Colonic mucosa (tissue), 4 donors: ENCODE results near the gene ZNF652. TPM values are rescaled to one million over a fixed set of nuclear protein-coding genes. Genes with fewer than 3 reads are reported as not detected.
A peak's percentile ranks its signal among the peaks of the same experiment; 100 is the strongest.

ENCODE experiments used
- DNase-seq: peaks from one replicate; pipeline ENCODE4 v3.0.0-alpha.2; 2020
- H3K27ac ChIP-seq: fragments of 200-600 bp; one replicate; pipeline ENCODE4 v1.8.0; 2021
- H3K27me3 ChIP-seq: fragments of 200-600 bp; one replicate; pipeline ENCODE4 v1.8.0; 2021
- H3K36me3 ChIP-seq: fragments of 200-600 bp; one replicate; pipeline ENCODE4 v1.8.0; 2021
- H3K4me1 ChIP-seq: fragments of 200-600 bp; one replicate; pipeline ENCODE4 v1.8.0; 2021; ENCODE audit warnings: mild to moderate bottlenecking
- H3K4me3 ChIP-seq: fragments of 200-600 bp; one replicate; pipeline ENCODE4 v1.8.0; 2021
- H3K9ac ChIP-seq, 2 donors: one replicate each; pipeline ENCODE4 v1.7.0; 2013; ENCODE audit warnings: control low read depth in 2 of 2, low read depth in 2 of 2, low read length in 2 of 2
- H3K9me3 ChIP-seq: fragments of 200-600 bp; one replicate; pipeline ENCODE4 v1.8.0; 2021
- CTCF ChIP-seq: fragments of 200-600 bp; IDR thresholded peaks from one replicate; pipeline ENCODE4 v1.8.0; 2022; ENCODE audit warnings: antibody characterized with exemption, mild to moderate bottlenecking
- intact Hi-C: fragments of 100-400 bp; cut with DNase I; formaldehyde crosslinking; loops from one replicate; pipeline ENCODE4 v1.14.1; 2022
- total RNA-seq, 2 donors: library from RNA; stranded (reverse); fragmentation: NEBNext Ultra II Directional in 1 of 2; extraction: Animal tissue kit (Norgen Biotek cat#: 25700) in 1 of 2; gene quantifications; one replicate each; pipeline ENCODE4 v1.2.1, GENCODE V29; 2021
- donor health status: healthy.
- donor health status: DM: no; HTN: no; CAD: no.
- donor health status: DM: no; HTN: no; CAD: no.

Gene ZNF652
- total RNA-seq, 2 donors from 2014 or later = 38.1 to 62.5 TPM

- peaks cover 2% of the 10 kb centered on the region for H3K4me1 ChIP-seq
- H3K27ac ChIP-seq = no peak overlapping the region
- DNase-seq = no peak
- H3K9ac ChIP-seq = no peak overlapping the region
- no peaks in the 10 kb centered on the region for H3K36me3 ChIP-seq
- no peaks in the 10 kb centered on the region for H3K27me3 ChIP-seq
- no peak for TF ChIP-seq CTCF
- intact Hi-C loops = no loop called here
- H3K9me3 ChIP-seq = no peaks in the 10 kb centered on the region
- H3K4me3 ChIP-seq = no peak overlapping the region
Measured at GRCh38 chr17:49344914-49345313, 17.1 kb downstream of the ZNF652 start.

- no peak for DNase-seq
- peaks cover 2% of the 10 kb centered on the region for H3K4me1 ChIP-seq
- no peaks in the 10 kb centered on the region for H3K27me3 ChIP-seq
- intact Hi-C loops = no loop called here
- H3K9ac ChIP-seq = no peak overlapping the region
- H3K36me3 ChIP-seq = no peaks in the 10 kb centered on the region
- no peaks in the 10 kb centered on the region for H3K9me3 ChIP-seq
- H3K4me3 ChIP-seq = no peak overlapping the region
- TF ChIP-seq CTCF = no peak
- no peak overlapping the region for H3K27ac ChIP-seq
Measured at GRCh38 chr17:49343273-49343672, 18.8 kb downstream of the ZNF652 start.

GRCh38 chr17:49342575-49342936 is 19.5 kb downstream of the ZNF652 start:
- peaks cover 2% of the 10 kb centered on the region for H3K4me1 ChIP-seq
- no peaks in the 10 kb centered on the region for H3K36me3 ChIP-seq
- H3K9me3 ChIP-seq = no peaks in the 10 kb centered on the region
- intact Hi-C loops = no loop called here
- H3K9ac ChIP-seq = no peak overlapping the region
- TF ChIP-seq CTCF = no peak
- H3K27me3 ChIP-seq = no peaks in the 10 kb centered on the region
- H3K27ac ChIP-seq = peak overlapping the region; percentile 44
- no peak for DNase-seq
- no peak overlapping the region for H3K4me3 ChIP-seq

GRCh38 chr17:49341356-49341755 is 20.7 kb downstream of the ZNF652 start:
- H3K4me3 ChIP-seq = no peak overlapping the region
- no peak overlapping the region for H3K9ac ChIP-seq
- H3K9me3 ChIP-seq = no peaks in the 10 kb centered on the region
- H3K4me1 ChIP-seq = peaks cover 2% of the 10 kb centered on the region
- DNase-seq = no peak
- TF ChIP-seq CTCF = no peak
- intact Hi-C loops = no loop called here
- no peaks in the 10 kb centered on the region for H3K36me3 ChIP-seq
- no peaks in the 10 kb centered on the region for H3K27me3 ChIP-seq
- peak overlapping the region; percentile 44 for H3K27ac ChIP-seq

GRCh38 chr17:49339354-49339753 is 22.7 kb downstream of the ZNF652 start:
- intact Hi-C loops = no loop called here
- Histone ChIP-seq H3K9me3 (no peaks in the 10 kb centered on the region), H3K9ac (no peak overlapping the region), H3K4me1 (peaks cover 2% of the 10 kb centered on the region), H3K4me3 (no peak overlapping the region), H3K27ac (no peak overlapping the region), H3K27me3 (no peaks in the 10 kb centered on the region), H3K36me3 (no peaks in the 10 kb centered on the region)
- TF ChIP-seq CTCF = no peak
- DNase-seq = no peak

GRCh38 chr17:49338883-49339282 is 23.2 kb downstream of the ZNF652 start:
- Histone ChIP-seq H3K4me3 (no peak overlapping the region), H3K36me3 (no peaks in the 10 kb centered on the region), H3K27ac (no peak overlapping the region), H3K9ac (no peak overlapping the region), H3K4me1 (peaks cover 2% of the 10 kb centered on the region), H3K27me3 (no peaks in the 10 kb centered on the region), H3K9me3 (no peaks in the 10 kb centered on the region)
- no peak for TF ChIP-seq CTCF
- DNase-seq = no peak
- intact Hi-C loops = no loop called here
